Endothelial cell of umbilical vein (primary cell): ENCODE data around the gene SYTL1.

ENCODE experiments used
- EZH2 ChIP-seq: IDR thresholded peaks from 2 replicates; pipeline ENCODE4 v1.6.1; 2012; ENCODE audit warnings: borderline replicate concordance, low read depth, mild to moderate bottlenecking, moderate library complexity, low read length, inconsistent platforms; ENCODE audit not compliant: severe bottlenecking
- FOS ChIP-seq: IDR thresholded peaks from 2 replicates; pipeline ENCODE4 v1.6.1; 2011; ENCODE audit warnings: mild to moderate bottlenecking, low read length, moderate library complexity, borderline replicate concordance; ENCODE audit not compliant: insufficient read depth
- GATA2 ChIP-seq: IDR thresholded peaks from 2 replicates; pipeline ENCODE4 v1.7.0; 2011; ENCODE audit warnings: low read depth, mild to moderate bottlenecking, moderate library complexity, mixed read lengths, low read length; ENCODE audit not compliant: insufficient read length, insufficient read depth
- MYC ChIP-seq: IDR thresholded peaks from one replicate; pipeline ENCODE4 v1.6.1; 2011; ENCODE audit warnings: mild to moderate bottlenecking, low read depth, low read length
- POLR2A ChIP-seq: IDR thresholded peaks from 2 replicates; pipeline ENCODE4 v1.6.1; 2012; ENCODE audit warnings: low read depth, mild to moderate bottlenecking, control low read depth, low read length
- POLR2AphosphoS5 ChIP-seq: IDR thresholded peaks from 2 replicates; pipeline ENCODE4 v1.6.1; 2012; ENCODE audit warnings: low read depth, mild to moderate bottlenecking, control low read depth, low read length, moderate library complexity; ENCODE audit not compliant: insufficient read depth
- TF ChIP-seq, protein P1 (sequence below), 2 donors: IDR thresholded peaks; 1 replicate in 1 of 2; 2 replicates in 1 of 2; pipeline ENCODE4 v1.5.1; 2011; ENCODE audit warnings: low read length in 2 of 2, mild to moderate bottlenecking in 2 of 2, moderate library complexity in 2 of 2, control low read depth in 1 of 2, inconsistent platforms in 1 of 2, low read depth in 1 of 2; ENCODE audit not compliant: insufficient read depth in 1 of 2; ENCODE audit errors: extremely low read depth in 1 of 2
- TF ChIP-seq, protein P2 (sequence below): IDR thresholded peaks from 2 replicates; pipeline ENCODE4 v1.6.1; 2011; ENCODE audit not compliant: insufficient read depth, insufficient read length

DNA sequence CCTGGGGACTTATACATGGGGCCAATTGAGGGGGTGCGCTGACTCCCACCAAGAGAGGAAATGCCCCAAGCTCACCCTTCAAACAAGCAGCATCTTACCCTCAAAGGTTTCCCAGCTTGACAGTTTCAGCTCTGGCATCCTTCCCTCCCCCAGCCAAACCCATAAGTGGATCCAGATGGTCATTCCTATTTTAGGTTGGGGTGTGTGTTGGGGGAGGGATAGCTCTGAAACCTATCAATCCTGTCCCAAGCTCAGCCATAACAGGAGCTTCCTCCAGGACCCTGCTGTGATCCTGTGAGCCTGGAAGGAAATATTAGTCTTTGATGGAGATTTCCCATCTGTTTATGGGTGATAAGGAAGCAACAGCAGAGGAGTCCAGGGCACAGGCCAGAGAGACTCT is 23.2 kb upstream of the SYTL1 start:
- TF ChIP-seq, protein P1, sequence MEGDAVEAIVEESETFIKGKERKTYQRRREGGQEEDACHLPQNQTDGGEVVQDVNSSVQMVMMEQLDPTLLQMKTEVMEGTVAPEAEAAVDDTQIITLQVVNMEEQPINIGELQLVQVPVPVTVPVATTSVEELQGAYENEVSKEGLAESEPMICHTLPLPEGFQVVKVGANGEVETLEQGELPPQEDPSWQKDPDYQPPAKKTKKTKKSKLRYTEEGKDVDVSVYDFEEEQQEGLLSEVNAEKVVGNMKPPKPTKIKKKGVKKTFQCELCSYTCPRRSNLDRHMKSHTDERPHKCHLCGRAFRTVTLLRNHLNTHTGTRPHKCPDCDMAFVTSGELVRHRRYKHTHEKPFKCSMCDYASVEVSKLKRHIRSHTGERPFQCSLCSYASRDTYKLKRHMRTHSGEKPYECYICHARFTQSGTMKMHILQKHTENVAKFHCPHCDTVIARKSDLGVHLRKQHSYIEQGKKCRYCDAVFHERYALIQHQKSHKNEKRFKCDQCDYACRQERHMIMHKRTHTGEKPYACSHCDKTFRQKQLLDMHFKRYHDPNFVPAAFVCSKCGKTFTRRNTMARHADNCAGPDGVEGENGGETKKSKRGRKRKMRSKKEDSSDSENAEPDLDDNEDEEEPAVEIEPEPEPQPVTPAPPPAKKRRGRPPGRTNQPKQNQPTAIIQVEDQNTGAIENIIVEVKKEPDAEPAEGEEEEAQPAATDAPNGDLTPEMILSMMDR (IDR thresholded peaks at IDR 0.05; ENCODE audit: extremely low read depth in 1 of 2, insufficient read depth in 1 of 2, low read depth in 1 of 2, low read length in 2 of 2), result no peak
- TF ChIP-seq EZH2, result no peak
- no peak for TF ChIP-seq FOS
- TF ChIP-seq GATA2, result no peak
- TF ChIP-seq POLR2A, result no peak
- TF ChIP-seq POLR2AphosphoS5, result no peak
- TF ChIP-seq, protein P2, sequence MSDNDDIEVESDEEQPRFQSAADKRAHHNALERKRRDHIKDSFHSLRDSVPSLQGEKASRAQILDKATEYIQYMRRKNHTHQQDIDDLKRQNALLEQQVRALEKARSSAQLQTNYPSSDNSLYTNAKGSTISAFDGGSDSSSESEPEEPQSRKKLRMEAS, result no peak
- no peak for TF ChIP-seq MYC
